ENCODE data around the gene VAMP1.

Gene VAMP1

DNA sequence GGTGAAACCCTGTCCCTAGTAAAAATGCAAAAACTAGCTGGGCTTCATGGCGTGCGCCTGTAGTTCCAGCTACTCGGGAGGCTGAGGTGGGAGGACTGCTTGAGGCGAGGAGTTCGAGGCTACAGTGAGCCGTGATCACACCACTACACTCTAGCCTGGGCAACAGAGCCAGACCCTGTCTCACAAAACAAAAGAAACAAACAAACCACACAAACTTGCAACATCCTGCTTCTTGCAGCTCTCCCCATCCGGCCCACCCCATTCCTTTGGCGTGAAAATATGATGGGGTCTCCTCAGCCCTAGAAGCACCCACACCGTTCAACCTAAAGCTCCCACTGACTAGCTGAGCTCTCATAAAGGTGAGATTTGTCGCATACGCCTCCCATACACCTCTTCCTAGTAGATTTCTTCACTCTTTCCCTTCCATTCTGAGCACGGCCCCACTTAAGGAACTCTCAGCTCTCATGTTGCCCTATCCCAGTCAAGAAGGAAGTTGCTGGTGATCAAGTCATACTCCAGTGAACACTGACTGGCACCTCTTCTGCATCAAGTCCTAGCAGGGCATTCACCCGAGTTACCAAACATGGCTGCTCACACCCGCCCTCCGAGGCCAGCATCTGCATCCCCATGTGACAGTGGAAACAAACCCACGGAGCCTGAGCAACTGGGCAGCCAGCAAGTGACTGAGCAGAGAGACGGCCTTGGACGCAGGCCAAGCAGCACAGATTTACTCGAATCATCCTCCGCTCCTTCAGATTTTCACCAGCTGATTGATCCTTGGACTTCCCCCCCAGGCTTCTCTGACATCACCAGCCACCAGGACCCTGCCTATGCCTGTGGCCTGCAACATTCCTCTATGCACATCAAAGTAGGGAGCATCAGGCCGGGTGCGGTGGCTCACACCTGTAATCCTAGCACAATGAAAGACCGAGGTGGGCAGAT lies 44.6 kb downstream of the VAMP1 start:
- Histone ChIP-seq H3K27me3 (ENCODE audit: control insufficient read depth, insufficient read depth, low read length) (no peaks in the 10 kb centered on the region), H3K4me1 (peaks cover 19% of the 10 kb centered on the region), H3K9ac (no peak overlapping the region), H3K4me3 (ENCODE audit: low read depth, low read length) (no peak overlapping the region), H3K36me3 (ENCODE audit: control insufficient read depth, insufficient read depth, low read length) (no peaks in the 10 kb centered on the region), H3K27ac (no peak overlapping the region), H3K4me2 (ENCODE audit: low read length) (no peak overlapping the region), H2AFZ (peak overlapping the region; percentile 29), H3K79me2 (no peaks in the 10 kb centered on the region), H3K9me3 (ENCODE audit: control insufficient read depth, low read length) (no peaks in the 10 kb centered on the region)
- TF ChIP-seq, protein P1, sequence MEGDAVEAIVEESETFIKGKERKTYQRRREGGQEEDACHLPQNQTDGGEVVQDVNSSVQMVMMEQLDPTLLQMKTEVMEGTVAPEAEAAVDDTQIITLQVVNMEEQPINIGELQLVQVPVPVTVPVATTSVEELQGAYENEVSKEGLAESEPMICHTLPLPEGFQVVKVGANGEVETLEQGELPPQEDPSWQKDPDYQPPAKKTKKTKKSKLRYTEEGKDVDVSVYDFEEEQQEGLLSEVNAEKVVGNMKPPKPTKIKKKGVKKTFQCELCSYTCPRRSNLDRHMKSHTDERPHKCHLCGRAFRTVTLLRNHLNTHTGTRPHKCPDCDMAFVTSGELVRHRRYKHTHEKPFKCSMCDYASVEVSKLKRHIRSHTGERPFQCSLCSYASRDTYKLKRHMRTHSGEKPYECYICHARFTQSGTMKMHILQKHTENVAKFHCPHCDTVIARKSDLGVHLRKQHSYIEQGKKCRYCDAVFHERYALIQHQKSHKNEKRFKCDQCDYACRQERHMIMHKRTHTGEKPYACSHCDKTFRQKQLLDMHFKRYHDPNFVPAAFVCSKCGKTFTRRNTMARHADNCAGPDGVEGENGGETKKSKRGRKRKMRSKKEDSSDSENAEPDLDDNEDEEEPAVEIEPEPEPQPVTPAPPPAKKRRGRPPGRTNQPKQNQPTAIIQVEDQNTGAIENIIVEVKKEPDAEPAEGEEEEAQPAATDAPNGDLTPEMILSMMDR (IDR thresholded peaks at IDR 0.05): no peak

DNA sequence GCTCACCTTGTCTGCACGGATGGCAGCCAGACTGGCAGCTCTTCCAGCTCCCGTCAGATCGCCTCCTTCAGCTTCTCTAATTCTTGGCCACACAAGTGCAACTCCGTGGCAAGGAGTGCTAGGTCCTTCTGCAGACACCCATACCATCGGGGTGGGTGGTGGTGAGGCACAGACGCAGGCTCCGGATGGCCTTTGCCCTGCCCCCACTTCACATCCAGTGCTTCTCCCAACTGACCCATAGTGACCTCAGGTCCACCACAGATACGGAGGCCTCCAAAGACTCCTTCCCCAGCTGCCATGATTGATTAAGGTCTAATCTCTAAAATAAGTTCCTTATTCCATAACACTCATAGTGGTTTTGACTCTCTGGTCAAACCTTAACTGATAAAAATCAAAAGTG lies 45.6 kb downstream of the VAMP1 start:
- no peak overlapping the region for H3K9ac ChIP-seq
- H3K27me3 ChIP-seq (ENCODE audit: control insufficient read depth, insufficient read depth, low read length): no peaks in the 10 kb centered on the region
- peaks cover 19% of the 10 kb centered on the region for H3K4me1 ChIP-seq
- H3K27ac ChIP-seq: peak overlapping the region; percentile 16
- no peaks in the 10 kb centered on the region for H3K79me2 ChIP-seq
- H2AFZ ChIP-seq: peak overlapping the region; percentile 54
- H3K4me2 ChIP-seq (ENCODE audit: low read length): no peak overlapping the region
- TF ChIP-seq, protein P1 (IDR thresholded peaks at IDR 0.05): no peak
- H3K36me3 ChIP-seq (ENCODE audit: control insufficient read depth, insufficient read depth, low read length): no peaks in the 10 kb centered on the region
- H3K4me3 ChIP-seq (ENCODE audit: low read depth, low read length): no peak overlapping the region
- no peaks in the 10 kb centered on the region for H3K9me3 ChIP-seq (ENCODE audit: control insufficient read depth, low read length)

DNA sequence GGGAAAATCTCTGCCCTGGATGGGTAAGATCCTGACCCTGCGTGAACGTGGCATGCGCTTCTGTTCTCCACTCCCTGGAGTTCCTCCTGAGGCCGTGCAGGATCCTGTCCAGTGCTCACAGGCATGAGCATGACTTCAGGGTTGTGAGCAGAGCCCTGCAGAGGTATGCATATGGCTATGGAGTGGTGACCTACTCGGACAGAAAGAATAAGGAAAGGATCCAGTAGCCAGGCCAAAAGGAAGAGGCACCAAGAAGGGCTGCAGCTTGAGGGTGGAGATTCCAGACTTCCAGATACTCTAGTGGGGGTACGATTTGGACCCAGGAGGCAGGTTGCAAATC lies 46.5 kb downstream of the VAMP1 start:
- peaks cover 19% of the 10 kb centered on the region for H3K4me1 ChIP-seq
- TF ChIP-seq, protein P1 (IDR thresholded peaks at IDR 0.05): no peak
- peak overlapping the region; percentile 94 for H2AFZ ChIP-seq
- H3K9me3 ChIP-seq (ENCODE audit: control insufficient read depth, low read length): no peaks in the 10 kb centered on the region
- no peaks in the 10 kb centered on the region for H3K36me3 ChIP-seq (ENCODE audit: control insufficient read depth, insufficient read depth, low read length)
- no peak overlapping the region for H3K4me2 ChIP-seq (ENCODE audit: low read length)
- no peak overlapping the region for H3K9ac ChIP-seq
- H3K79me2 ChIP-seq: no peaks in the 10 kb centered on the region
- peak overlapping the region; percentile 47 for H3K27ac ChIP-seq
- no peaks in the 10 kb centered on the region for H3K27me3 ChIP-seq (ENCODE audit: control insufficient read depth, insufficient read depth, low read length)
- H3K4me3 ChIP-seq (ENCODE audit: low read depth, low read length): no peak overlapping the region

DNA sequence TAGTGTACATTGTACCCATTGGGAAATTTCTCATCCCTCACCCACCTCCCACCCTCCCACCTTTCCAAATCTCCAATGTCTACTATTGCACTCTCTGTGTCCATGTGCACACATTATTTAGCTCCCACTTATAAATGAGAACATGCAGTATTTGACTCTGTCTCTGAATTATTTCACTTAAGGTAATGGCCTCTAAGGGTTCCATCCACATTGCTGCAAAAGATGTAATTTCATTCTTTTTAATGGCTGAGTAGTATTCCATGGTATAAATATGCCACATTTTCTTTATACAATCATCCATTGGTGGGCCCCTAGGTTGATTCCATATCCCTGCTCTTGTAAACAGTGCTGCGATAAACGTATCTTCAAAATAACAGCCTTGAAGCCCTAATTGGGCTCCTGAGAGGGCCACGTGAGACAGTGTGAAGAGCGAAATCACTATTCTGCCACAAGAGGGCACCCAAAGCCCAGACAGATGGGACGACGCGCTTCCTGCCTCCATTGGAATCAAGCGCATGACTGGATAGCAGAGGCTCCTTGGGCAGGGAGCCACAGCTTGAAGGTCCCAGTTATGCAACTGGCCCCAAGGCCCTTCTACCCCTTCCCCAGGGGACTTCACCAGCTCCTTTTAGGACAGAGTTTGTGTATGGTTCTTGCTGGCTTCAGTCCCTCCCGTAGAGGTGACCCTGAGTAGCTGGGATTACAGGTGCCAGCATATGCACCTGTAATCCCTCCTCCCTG lies 47.0 kb downstream of the VAMP1 start:
- Histone ChIP-seq H3K27me3 (ENCODE audit: control insufficient read depth, insufficient read depth, low read length) (no peaks in the 10 kb centered on the region), H3K4me3 (ENCODE audit: low read depth, low read length) (no peak overlapping the region), H3K79me2 (no peaks in the 10 kb centered on the region), H3K36me3 (ENCODE audit: control insufficient read depth, insufficient read depth, low read length) (no peaks in the 10 kb centered on the region), H3K27ac (peak overlapping the region; percentile 47), H2AFZ (peak overlapping the region; percentile 94), H3K9me3 (ENCODE audit: control insufficient read depth, low read length) (no peaks in the 10 kb centered on the region), H3K9ac (no peak overlapping the region), H3K4me1 (peaks cover 19% of the 10 kb centered on the region), H3K4me2 (ENCODE audit: low read length) (no peak overlapping the region)
- TF ChIP-seq, protein P1 (IDR thresholded peaks at IDR 0.05): peak; percentile 95

All from parathyroid adenoma (tissue), 2 donors.